ENCODE results near the gene MAN2B2. TPM values are rescaled to one million over a fixed set of nuclear protein-coding genes. Genes with fewer than 3 reads are reported as not detected.
"Not testable (repeated sequence)": the region's sequence is repeated elsewhere in the genome, so short reads cannot be mapped to it uniquely, and the experiment has no call there.

Gene MAN2B2
- total RNA-seq, 2 experiments from 2014 or later: 28.0 to 33.1 TPM

DNA sequence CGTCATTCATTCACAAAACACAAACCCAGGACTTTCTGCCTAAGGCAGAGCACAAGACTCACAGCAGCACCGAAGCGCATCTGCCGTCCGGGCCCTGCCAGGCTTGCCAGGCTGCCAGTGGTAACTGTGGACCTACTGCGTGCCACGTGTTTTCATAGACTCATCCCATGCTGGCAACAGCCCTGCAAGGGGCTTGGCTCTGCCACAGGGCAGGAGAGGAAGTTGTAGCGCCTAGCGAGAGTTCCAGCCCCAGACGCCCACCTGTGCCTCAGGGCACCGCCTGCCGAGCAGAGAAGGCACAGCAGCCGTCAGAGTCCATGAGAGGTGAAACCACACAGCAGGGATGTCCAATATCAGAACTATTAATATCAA, 46.6 kb downstream of the MAN2B2 start:
- Mint-ChIP-seq H3K4me3 (no peak overlapping the region), H3K36me3 (peaks cover 18% of the 10 kb centered on the region), H3K27ac (no peak overlapping the region), H3K4me1 (no peaks in the 10 kb centered on the region), H3K27me3 (no peaks in the 10 kb centered on the region), H3K9me3 (ENCODE audit: low read depth) (no peaks in the 10 kb centered on the region)
- CTCF ChIA-PET: no interaction called here
- ATAC-seq (no peak), DNase-seq (no peak)

DNA sequence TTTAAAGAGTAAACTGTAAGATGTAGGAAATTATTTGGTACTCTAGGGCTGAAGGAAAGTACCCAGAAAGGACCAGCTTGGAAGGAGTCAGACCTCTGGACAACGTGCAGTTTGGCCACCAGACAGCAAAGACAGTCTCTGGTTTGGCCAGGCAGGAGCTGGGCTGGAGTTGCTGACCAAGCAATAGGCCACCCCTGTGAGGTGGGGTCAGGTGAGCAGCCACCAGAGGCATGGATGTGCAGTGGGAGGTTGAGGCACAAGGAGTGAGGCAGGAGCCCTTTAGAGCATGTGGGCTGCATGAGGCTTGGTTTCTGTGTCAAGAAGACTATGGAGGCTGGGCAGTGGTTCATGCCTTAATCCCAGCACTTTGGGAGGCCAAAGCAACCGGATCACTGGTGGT, 47.8 kb downstream of the MAN2B2 start:
- ATAC-seq: no peak
- Mint-ChIP-seq H3K36me3 (peaks cover 7% of the 10 kb centered on the region), H3K27me3 (no peaks in the 10 kb centered on the region), H3K9me3 (ENCODE audit: low read depth) (no peaks in the 10 kb centered on the region), H3K4me1 (no peaks in the 10 kb centered on the region), H3K4me3 (no peak overlapping the region), H3K27ac (no peak overlapping the region)
- no peak for DNase-seq
- CTCF ChIA-PET: no interaction called here

DNA sequence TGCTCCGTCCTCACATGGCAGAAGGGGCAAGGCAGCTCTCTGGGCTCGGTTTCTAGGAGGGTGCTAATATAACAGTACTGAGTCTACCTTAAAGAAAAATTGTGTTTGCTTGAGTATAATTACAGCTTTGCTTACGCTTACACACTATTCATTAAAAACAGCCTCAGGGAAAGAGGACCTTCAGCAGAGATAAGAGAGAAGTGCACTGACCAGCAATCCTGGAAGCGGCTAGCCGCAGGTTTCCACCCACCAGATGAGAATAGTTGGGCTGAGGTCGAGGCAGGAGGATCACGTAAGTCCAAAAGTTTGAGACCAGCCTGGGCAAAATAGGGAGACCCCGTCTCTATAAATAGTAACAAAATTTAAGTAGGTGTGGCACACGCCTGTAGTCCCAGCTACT, 50.3 kb downstream of the MAN2B2 start:
- Mint-ChIP-seq H3K9me3 (ENCODE audit: low read depth) (no peaks in the 10 kb centered on the region), H3K27me3 (no peaks in the 10 kb centered on the region), H3K4me3 (no peak overlapping the region), H3K27ac (no peak overlapping the region), H3K36me3 (no peaks in the 10 kb centered on the region), H3K4me1 (no peaks in the 10 kb centered on the region)
- no peak for DNase-seq
- no peak for ATAC-seq
- CTCF ChIA-PET: no interaction called here

DNA sequence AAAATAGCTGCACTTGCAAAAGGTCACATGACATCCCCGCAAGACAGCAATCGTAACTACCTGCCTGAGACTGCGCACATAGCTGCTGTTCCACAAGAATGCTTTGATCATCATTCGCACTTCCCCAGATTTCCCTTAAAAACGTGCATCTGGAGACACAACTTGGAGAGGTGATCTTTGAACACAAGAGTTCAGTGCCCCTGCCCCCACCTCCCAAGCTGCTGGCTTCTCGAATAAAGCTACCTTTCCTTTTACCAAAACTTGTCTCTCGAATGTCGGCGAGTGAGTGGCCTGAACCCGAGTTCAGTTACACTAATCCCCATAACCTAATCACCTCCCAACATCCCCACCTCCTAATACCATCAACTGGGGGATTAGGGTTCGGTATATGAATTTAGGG, 51.1 kb downstream of the MAN2B2 start:
- Mint-ChIP-seq H3K27me3 (no peaks in the 10 kb centered on the region), H3K36me3 (no peaks in the 10 kb centered on the region), H3K9me3 (ENCODE audit: low read depth) (no peaks in the 10 kb centered on the region), H3K4me3 (no peak overlapping the region), H3K4me1 (no peaks in the 10 kb centered on the region), H3K27ac (no peak overlapping the region)
- DNase-seq: no peak
- ATAC-seq: no peak
- CTCF ChIA-PET: no interaction called here

- no peaks in the 10 kb centered on the region for H3K27me3 Mint-ChIP-seq
- H3K4me3 Mint-ChIP-seq: no peak overlapping the region
- no peaks in the 10 kb centered on the region for H3K4me1 Mint-ChIP-seq
- no peak for DNase-seq
- no peaks in the 10 kb centered on the region for H3K9me3 Mint-ChIP-seq (ENCODE audit: low read depth)
- H3K27ac Mint-ChIP-seq: no peak overlapping the region
- no peak for ATAC-seq
- no peaks in the 10 kb centered on the region for H3K36me3 Mint-ChIP-seq
- CTCF ChIA-PET: no interaction called here
Measured at GRCh38 chr4:6627832-6628231, 52.8 kb downstream of the MAN2B2 start.

DNA sequence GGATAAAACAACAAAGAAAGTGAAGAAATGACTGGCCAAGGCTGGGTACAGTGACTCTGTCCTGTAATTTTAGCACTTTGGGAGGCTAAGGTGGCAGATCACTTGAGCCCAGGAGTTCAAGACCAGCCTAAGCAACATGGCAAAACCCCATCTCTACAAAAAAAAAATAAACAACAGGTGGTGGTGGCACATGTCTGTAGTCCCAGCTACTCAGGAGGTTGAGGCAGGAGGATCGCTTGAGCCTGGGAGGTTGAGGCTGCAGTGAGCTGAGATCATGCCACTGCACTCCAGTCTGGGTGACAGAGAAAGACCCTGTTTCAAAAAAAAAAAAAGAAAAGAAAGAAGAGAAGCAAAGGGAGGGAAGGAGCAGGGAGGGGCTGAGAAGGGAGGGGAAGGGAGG, 53.5 kb downstream of the MAN2B2 start:
- H3K27me3 Mint-ChIP-seq; ATAC-seq; H3K9me3 Mint-ChIP-seq (ENCODE audit: low read depth); DNase-seq; CTCF ChIA-PET; H3K4me3 Mint-ChIP-seq; H3K27ac Mint-ChIP-seq; H3K4me1 Mint-ChIP-seq; H3K36me3 Mint-ChIP-seq: not testable (repeated sequence)

- Mint-ChIP-seq H3K27ac (no peak overlapping the region), H3K36me3 (no peaks in the 10 kb centered on the region), H3K9me3 (ENCODE audit: low read depth) (no peaks in the 10 kb centered on the region), H3K4me1 (peaks cover 3% of the 10 kb centered on the region), H3K4me3 (no peak overlapping the region), H3K27me3 (no peaks in the 10 kb centered on the region)
- DNase-seq (no peak), ATAC-seq (no peak)
- CTCF ChIA-PET: no interaction called here
Measured at GRCh38 chr4:6632125-6632524, 57.1 kb downstream of the MAN2B2 start.

GRCh38 chr4:6633091-6633906, 58.3 kb downstream of the MAN2B2 start:
- Mint-ChIP-seq H3K4me1 (peaks cover 3% of the 10 kb centered on the region), H3K27me3 (no peaks in the 10 kb centered on the region), H3K36me3 (no peaks in the 10 kb centered on the region), H3K4me3 (no peak overlapping the region), H3K27ac (no peak overlapping the region), H3K9me3 (ENCODE audit: low read depth) (no peaks in the 10 kb centered on the region)
- ATAC-seq: no peak
- DNase-seq: no peak
- CTCF ChIA-PET: no interaction called here

DNA sequence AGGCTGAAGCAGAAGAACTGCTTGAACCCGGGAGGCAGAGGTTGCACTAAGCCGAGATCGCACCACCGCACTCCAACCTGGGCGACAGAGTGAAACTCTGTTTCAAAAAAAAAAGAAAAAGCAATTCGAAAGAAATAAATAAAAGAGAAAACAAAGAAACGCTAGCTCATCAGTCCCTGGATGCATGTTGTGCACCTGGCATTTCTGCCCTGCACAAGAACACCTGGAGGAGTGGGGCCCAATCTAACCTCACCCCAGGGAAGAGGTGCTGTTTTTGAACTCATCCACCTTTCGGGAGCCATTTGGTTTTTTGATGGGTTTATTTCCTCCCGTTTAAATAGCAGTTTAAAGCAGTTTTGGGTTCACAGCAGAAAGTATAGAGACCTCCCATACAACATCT, 59.8 kb downstream of the MAN2B2 start:
- H3K27ac Mint-ChIP-seq: no peak overlapping the region
- H3K4me1 Mint-ChIP-seq: peaks cover 3% of the 10 kb centered on the region
- H3K9me3 Mint-ChIP-seq (ENCODE audit: low read depth): no peaks in the 10 kb centered on the region
- no peaks in the 10 kb centered on the region for H3K27me3 Mint-ChIP-seq
- no peak overlapping the region for H3K4me3 Mint-ChIP-seq
- no peak for ATAC-seq
- H3K36me3 Mint-ChIP-seq: no peaks in the 10 kb centered on the region
- DNase-seq: no peak
- CTCF ChIA-PET: interaction anchor here (0.6 kb wide), 1 partner anchor 1210 kb away, joined by 4 read pairs; no protein-coding TSS in a partner anchor

DNA sequence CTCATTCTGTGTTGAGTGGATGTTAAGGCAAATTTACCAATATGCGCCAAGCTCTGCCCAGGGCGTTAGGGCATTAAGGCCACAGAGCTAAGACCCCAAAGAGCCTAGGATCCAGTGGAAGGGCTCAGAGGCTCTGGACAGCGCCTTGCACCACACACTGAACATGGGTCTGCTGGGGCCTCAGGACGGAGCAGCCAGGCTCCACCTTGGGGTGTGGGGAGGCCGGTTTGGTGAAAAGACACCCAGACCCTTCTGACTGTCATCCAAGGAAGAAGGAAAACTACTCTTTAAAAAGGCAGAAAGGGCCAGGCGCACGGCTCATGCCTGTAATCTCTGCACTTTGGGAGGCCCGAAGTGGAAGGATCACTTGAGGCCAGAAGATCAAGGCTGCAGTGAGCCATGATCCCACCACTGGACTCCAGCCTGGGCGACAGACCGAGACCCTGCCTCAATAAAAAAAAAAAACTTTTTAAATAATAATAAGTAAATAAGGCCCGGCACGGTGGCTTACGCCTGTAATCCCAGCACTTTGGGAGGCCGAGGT, 64.2 kb downstream of the MAN2B2 start:
- CTCF ChIA-PET: no interaction called here
- Mint-ChIP-seq H3K9me3 (ENCODE audit: low read depth) (no peaks in the 10 kb centered on the region), H3K27me3 (no peaks in the 10 kb centered on the region), H3K4me3 (no peak overlapping the region), H3K27ac (no peak overlapping the region), H3K36me3 (peaks cover 35% of the 10 kb centered on the region), H3K4me1 (peaks cover 20% of the 10 kb centered on the region)
- DNase-seq (no peak), ATAC-seq (no peak)

- Mint-ChIP-seq H3K36me3 (peaks cover 35% of the 10 kb centered on the region), H3K4me1 (peaks cover 23% of the 10 kb centered on the region), H3K9me3 (ENCODE audit: low read depth) (no peaks in the 10 kb centered on the region), H3K27me3 (no peaks in the 10 kb centered on the region), H3K4me3 (peak within 1 kb of the TSS; percentile 99), H3K27ac (peak within 1 kb of the TSS; percentile 100)
- CTCF ChIA-PET: interaction anchor here (0.6 to 4.0 kb wide), 8 partner anchors 19 to 234 kb away, joined by 3 to 29 read pairs (median 5); partner anchors contain the start of gene BLOC1S4
- peak; percentile 96 for DNase-seq
- peak; percentile 83 for ATAC-seq
Measured at GRCh38 chr4:6640292-6641163, 65.5 kb downstream of the MAN2B2 start, which contains the start of gene MRFAP1. Gene MRFAP1, plus strand, starts transcription at chr4:6640685. Its CDS starts 178 bp downstream, at chr4:6640863.

- peak; percentile 43 for ATAC-seq
- DNase-seq: peak; percentile 65
- peak overlapping the region; percentile 100 for H3K27ac Mint-ChIP-seq
- H3K4me3 Mint-ChIP-seq: peak overlapping the region; percentile 99
- H3K4me1 Mint-ChIP-seq: peaks cover 23% of the 10 kb centered on the region
- no peaks in the 10 kb centered on the region for H3K27me3 Mint-ChIP-seq
- CTCF ChIA-PET: interaction anchor here (0.6 to 4.0 kb wide), 8 partner anchors 13 to 233 kb away, joined by 3 to 29 read pairs (median 4); partner anchors contain the start of gene BLOC1S4
- H3K9me3 Mint-ChIP-seq (ENCODE audit: low read depth): no peaks in the 10 kb centered on the region
- H3K36me3 Mint-ChIP-seq: peaks cover 35% of the 10 kb centered on the region
Measured at GRCh38 chr4:6641164-6641970, 66.4 kb downstream of the MAN2B2 start.

GRCh38 chr4:6641971-6642320, 67.0 kb downstream of the MAN2B2 start:
- peak overlapping the region; percentile 99 for H3K4me3 Mint-ChIP-seq
- ATAC-seq: no peak

More at GRCh38 chr4:6641971-6642320, 67.0 kb downstream of the MAN2B2 start:
- H3K27ac Mint-ChIP-seq: peak overlapping the region; percentile 100
- no peaks in the 10 kb centered on the region for H3K27me3 Mint-ChIP-seq
- H3K36me3 Mint-ChIP-seq: peaks cover 35% of the 10 kb centered on the region
- no peaks in the 10 kb centered on the region for H3K9me3 Mint-ChIP-seq (ENCODE audit: low read depth)
- DNase-seq: no peak
- CTCF ChIA-PET: interaction anchor here (1.2 to 4.0 kb wide), 4 partner anchors 12 to 232 kb away, joined by 3 to 29 read pairs (median 9); a partner anchor contains a TSS
- peaks cover 23% of the 10 kb centered on the region for H3K4me1 Mint-ChIP-seq

All from activated CD8-positive, alpha-beta memory T cell treated with anti-CD3 and anti-CD28 coated beads, Interleukin-2, amount 10 ng/mL, durations not matched to agents 7 days and 5 days (primary cell).